A204.1 (cell line): ENCODE measurements around the gene RHOT1.

Experiments used
- FAIRE-seq: peaks from 2 replicates; lab custom pipeline; 2012; peaks lifted over from hg19 to GRCh38; lab: Jason Lieb, UNC

The RHOT1 gene

DNA sequence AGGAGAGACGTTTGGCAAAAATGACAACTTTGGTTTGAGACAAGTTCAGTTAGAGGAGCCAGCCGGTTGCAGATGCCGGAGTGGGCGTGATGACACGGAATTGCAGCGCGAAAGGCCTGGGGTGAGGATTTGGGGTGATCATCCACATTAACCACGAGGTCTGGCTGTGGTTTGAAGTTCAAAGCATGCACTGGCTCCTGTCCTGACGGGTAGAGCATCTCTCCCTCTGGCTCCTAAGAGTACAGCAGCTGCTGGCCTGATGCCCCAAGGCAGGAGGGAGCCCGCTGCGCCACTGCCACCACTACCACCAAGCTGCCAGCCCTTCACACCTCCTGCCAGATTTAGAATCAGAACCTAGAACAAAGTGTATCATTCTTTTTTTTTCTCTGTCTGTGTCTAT is 127.1 kb downstream of the RHOT1 start:
- no peak for FAIRE-seq

DNA sequence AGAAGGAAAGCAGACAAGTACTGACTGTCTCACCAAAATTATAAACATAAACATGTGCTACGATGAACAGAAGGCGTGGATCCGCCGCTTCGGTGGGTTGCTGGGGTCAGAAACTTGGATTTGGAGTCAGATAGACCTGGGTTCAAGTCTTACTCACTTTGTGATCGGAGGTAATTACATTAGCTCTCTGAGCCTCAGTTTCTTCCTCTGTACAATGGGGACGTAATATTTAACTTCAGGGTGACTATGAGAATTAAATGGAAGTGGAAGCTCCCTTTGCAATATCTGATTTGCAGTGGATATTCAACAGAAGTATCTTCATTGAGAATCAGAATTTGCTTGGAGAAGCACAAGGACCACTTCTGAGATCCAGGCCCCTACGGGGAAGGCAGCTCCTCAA is 129.5 kb downstream of the RHOT1 start:
- FAIRE-seq = no peak

- FAIRE-seq = no peak
Measured at GRCh38 chr17:32274101-32274500, 131.8 kb downstream of the RHOT1 start.

DNA sequence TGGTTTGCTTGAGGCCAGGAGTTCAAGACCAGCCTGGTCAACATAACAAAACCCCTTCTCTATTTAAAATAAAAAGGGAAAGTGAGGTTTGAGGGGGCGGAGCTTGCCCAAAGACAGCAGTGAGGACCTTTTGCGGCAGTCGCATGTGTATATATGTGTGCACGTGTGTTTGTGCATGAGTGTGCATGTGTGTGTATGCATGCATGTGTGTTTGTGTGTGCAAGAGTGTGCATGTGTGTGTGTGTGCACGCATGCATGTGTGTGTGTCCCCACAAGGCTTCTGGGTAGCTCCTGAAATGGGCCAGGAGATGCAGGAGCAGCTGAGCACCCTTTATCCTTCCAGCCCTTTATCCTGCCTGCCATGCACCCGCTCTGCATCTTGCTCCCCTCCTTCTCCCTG is 132.3 kb downstream of the RHOT1 start:
- FAIRE-seq = no peak
